Psoas muscle (tissue), 8 donors: ENCODE measurements around the gene TOP3A. TPM values are rescaled to one million over a fixed set of nuclear protein-coding genes. Genes with fewer than 3 reads are reported as not detected.
A peak's percentile ranks its signal among the peaks of the same experiment; 100 is the strongest.

Experiments
- ATAC-seq, 4 donors: fragments of 200-7000 bp; cut with Tn5 transposase; one replicate each; pipeline ENCODE4 v1.9.1; 2020; ENCODE audit warnings: moderate library complexity in 3 of 4, mild to moderate bottlenecking in 2 of 4
- DNase-seq, 2 donors: peaks; one replicate each; pipeline ENCODE4 v3.0.0-alpha.2; 2020
- H3K27ac ChIP-seq: fragments of 200-600 bp; one replicate; pipeline ENCODE4 v1.8.0; 2022
- H3K27me3 ChIP-seq, 3 donors: fragments of 200-600 bp in 1 of 3; one replicate each; pipeline versions ENCODE4 v1.6.1 to v1.8.0; 2013 to 2022; ENCODE audit warnings: low read length in 2 of 3, mild to moderate bottlenecking in 2 of 3, moderate library complexity in 1 of 3; ENCODE audit not compliant: insufficient read depth in 3 of 3
- H3K36me3 ChIP-seq, 2 donors: fragments of 200-600 bp in 1 of 2; one replicate each; pipeline versions ENCODE4 v1.6.1 to v1.8.0; 2013 to 2022; ENCODE audit warnings: low read depth in 1 of 2, mild to moderate bottlenecking in 1 of 2, moderate library complexity in 1 of 2; ENCODE audit not compliant: insufficient read depth in 1 of 2
- H3K4me1 ChIP-seq: fragments of 200-600 bp; one replicate; pipeline ENCODE4 v1.8.0; 2022
- H3K4me3 ChIP-seq: fragments of 200-600 bp; one replicate; pipeline ENCODE4 v1.8.0; 2022; ENCODE audit warnings: mild to moderate bottlenecking
- H3K9me3 ChIP-seq: fragments of 200-600 bp; one replicate; pipeline ENCODE4 v1.8.0; 2022
- WGBS, 3 donors: extraction: QIAGEN DNeasy Blood & Tissue Kit; methylation state at CpG; one replicate each; pipeline versions ENCODE4 v1.1.6 to v1.1.7; 2013; 5-methylcytosine and 5-hydroxymethylcytosine counted together
- intact Hi-C, 2 donors: fragments of 100-400 bp; cut with DNase I; formaldehyde crosslinking; loops; one replicate each; pipeline versions ENCODE4 v1.11.0 to v1.14.2; 2022
- polyA plus RNA-seq, 3 donors: library from polyadenylated mRNA; stranded (reverse); fragments of 200-250 nt; gene quantifications; one replicate each; pipeline ENCODE4 v1.2.3, GENCODE V29; 2013
- total RNA-seq, 4 donors: library from RNA; stranded (reverse); fragmentation: NEBNext Ultra II Directional in 2 of 4; extraction: Animal tissue kit (Norgen Biotek cat#: 25700) in 2 of 4; gene quantifications; one replicate each; pipeline versions ENCODE4 v1.2.1 to v1.2.4, GENCODE V29; 2021 to 2023
- TF ChIP-seq, protein P1 (sequence below): fragments of 200-600 bp; IDR thresholded peaks from one replicate; pipeline ENCODE4 v1.8.0; 2022; ENCODE audit warnings: antibody characterized with exemption
- donor health status: healthy with polysubstance abuse.
- donor health status: DM: no; HTN: no; CAD: no; lungs with moderate emphysema.
- donor health status: Bipolar disorder and iron deficiency.
- donor health status: healthy.
- donor health status: DM: yes; HTN: yes; CAD: no.
- donor health status: DM: no; HTN: no; CAD: no.
- donor health status: DM: no; HTN: no; CAD: no.
- donor health status: DM: yes; HTN: yes; CAD: no.

Gene TOP3A
- total and polyA plus RNA-seq, 7 donors: 8.8 to 24.3 (median 13.6) TPM

DNA sequence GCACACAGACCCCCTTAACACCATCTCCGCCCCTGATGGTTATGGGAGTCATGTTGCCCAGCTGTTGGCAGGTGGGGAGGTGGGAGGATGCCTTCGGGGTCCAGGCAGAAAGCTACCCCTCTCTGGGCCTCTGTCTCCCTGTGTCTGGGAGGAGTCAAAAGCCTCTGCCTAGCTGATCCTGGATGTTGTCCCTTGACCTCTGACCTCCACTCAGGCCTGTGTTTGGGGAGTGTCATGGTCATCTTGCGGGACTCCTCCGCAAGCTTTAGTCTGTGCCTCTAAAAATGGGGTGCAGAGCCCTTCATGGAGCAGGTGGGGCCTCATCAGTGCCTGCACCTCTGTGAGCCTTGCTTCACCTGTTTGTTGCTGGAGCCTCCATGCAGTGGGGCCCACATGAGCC, 85.5 kb downstream of the TOP3A start:
- intact Hi-C loops: loop anchor here in 1 of 2 donors (5.0 kb wide), 1 partner anchor 83 kb away; the partner anchor contains the start of gene TOP3A
- Histone ChIP-seq H3K36me3 (peaks cover 0 to 12% of the 10 kb centered on the region in 2 donors), H3K4me3 (no peak overlapping the region), H3K27ac (no peak overlapping the region), H3K4me1 (peaks cover 11% of the 10 kb centered on the region), H3K27me3 (no peaks in the 10 kb centered on the region), H3K9me3 (no peaks in the 10 kb centered on the region)
- ATAC-seq (no peak), DNase-seq (no peak)
- 77 to 83% (median 81%) methylated on average over 4 of the region's 4 CpGs for WGBS, 3 donors
- TF ChIP-seq, protein P1, sequence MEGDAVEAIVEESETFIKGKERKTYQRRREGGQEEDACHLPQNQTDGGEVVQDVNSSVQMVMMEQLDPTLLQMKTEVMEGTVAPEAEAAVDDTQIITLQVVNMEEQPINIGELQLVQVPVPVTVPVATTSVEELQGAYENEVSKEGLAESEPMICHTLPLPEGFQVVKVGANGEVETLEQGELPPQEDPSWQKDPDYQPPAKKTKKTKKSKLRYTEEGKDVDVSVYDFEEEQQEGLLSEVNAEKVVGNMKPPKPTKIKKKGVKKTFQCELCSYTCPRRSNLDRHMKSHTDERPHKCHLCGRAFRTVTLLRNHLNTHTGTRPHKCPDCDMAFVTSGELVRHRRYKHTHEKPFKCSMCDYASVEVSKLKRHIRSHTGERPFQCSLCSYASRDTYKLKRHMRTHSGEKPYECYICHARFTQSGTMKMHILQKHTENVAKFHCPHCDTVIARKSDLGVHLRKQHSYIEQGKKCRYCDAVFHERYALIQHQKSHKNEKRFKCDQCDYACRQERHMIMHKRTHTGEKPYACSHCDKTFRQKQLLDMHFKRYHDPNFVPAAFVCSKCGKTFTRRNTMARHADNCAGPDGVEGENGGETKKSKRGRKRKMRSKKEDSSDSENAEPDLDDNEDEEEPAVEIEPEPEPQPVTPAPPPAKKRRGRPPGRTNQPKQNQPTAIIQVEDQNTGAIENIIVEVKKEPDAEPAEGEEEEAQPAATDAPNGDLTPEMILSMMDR: no peak

DNA sequence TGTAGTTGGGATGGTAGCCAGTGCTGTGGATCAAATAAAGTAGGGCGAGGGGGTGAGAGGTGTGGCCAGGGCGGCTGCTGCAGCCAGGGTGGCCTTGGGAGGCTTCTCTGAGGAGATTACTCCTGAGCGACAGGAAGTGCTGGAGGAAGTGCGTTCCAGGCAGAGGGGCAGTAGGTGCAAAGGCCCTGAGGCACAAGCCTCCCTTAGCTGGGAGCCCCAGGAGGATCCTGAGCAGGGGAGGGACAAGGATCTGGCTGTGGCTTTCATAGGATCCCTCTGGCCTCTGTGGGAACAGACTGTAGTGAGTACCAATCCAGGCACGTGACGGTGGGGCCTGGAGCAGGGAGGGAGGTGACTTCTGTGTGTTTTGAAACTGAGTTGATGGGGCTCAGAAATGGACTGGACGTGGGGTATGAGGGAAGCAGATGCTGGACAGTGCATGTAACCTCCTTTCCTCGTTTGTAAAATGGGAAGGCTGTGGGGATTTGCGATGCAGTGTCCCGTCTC, 86.6 kb downstream of the TOP3A start:
- H3K27ac ChIP-seq: no peak overlapping the region
- H3K4me3 ChIP-seq: no peak overlapping the region
- no peaks in the 10 kb centered on the region for H3K9me3 ChIP-seq
- H3K36me3 ChIP-seq: peaks cover 0 to 2% of the 10 kb centered on the region in 2 donors
- intact Hi-C loops: loop anchor here in 1 of 2 donors (5.0 kb wide), 1 partner anchor 84 kb away; the partner anchor contains the start of gene TOP3A
- 91 to 94% (median 92%) methylated on average over 10 of the region's 10 CpGs for WGBS, 3 donors
- TF ChIP-seq, protein P1: no peak
- peaks cover 11% of the 10 kb centered on the region for H3K4me1 ChIP-seq
- no peak for DNase-seq
- no peak for ATAC-seq
- H3K27me3 ChIP-seq: no peaks in the 10 kb centered on the region

DNA sequence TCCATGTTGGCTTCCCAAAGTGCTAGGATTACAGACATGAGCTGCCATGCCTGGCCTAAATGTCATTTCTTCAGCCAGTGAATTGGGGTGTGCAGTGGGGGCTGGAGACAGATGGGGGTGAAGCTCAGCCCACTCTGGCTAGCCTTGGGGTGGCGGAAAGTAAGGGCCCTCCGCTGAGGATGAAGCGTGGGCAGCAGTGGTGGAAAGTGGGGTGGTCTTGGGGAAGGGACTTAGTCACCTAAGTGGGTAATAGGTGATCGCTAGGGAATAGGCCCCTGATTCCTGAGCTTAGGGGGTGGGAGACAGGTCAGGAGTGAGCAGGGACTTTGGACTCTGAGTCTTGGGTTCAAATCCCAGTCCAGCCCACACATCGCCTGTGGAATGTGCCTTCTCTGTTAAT, 87.2 kb downstream of the TOP3A start:
- TF ChIP-seq, protein P1: no peak
- no peak for ATAC-seq
- H3K4me1 ChIP-seq: peaks cover 11% of the 10 kb centered on the region
- H3K4me3 ChIP-seq: no peak overlapping the region
- intact Hi-C loops: loop anchor here in 1 of 2 donors (5.0 kb wide), 1 partner anchor 85 kb away; the partner anchor contains the start of gene TOP3A
- H3K9me3 ChIP-seq: no peaks in the 10 kb centered on the region
- 91 to 100% (median 99%) methylated on average over 5 of the region's 5 CpGs for WGBS, 3 donors
- no peak overlapping the region for H3K27ac ChIP-seq
- peak in 1 of 2 donors; percentile 21 for DNase-seq
- H3K27me3 ChIP-seq: no peaks in the 10 kb centered on the region
- H3K36me3 ChIP-seq: no peaks in the 10 kb centered on the region

DNA sequence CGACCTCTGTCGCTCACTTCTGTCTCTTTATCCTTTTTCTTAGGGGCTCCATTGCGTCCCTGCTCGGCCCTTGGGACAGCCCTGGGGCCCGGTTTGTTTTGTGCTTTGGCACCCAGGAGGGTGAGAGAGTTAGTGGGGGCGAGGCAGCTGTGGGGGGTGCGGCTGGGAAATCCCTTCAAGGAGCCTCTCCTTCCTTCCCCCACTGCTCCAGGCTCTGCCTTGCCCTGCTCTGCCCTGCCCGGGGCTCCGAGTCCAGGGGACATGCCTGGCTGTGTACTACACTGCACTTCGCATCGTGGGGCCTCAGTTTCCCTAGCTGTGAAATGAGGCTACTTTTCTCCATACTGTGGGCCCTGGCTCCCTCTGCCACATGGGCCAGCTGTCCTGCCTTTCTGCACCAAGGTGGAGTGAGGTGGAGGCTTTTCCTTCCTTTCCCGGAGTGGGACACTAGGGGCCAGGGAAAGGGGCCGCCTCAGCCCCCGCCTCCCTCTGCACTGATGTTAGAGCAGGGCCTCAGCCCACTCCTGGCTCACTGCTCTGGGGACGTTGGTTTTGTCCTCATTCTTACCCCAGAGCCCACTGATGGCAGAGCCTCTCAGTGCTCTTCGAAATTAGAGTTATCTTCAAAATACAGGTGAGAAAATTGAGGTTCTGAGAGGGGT, 88.4 kb downstream of the TOP3A start:
- DNase-seq: peak in 1 of 2 donors; percentile 48
- ATAC-seq: no peak
- TF ChIP-seq, protein P1: no peak
- Histone ChIP-seq H3K36me3 (no peaks in the 10 kb centered on the region), H3K4me3 (peak overlapping the region; percentile 71), H3K27me3 (no peaks in the 10 kb centered on the region), H3K9me3 (no peaks in the 10 kb centered on the region), H3K27ac (peak overlapping the region; percentile 46), H3K4me1 (peaks cover 11% of the 10 kb centered on the region)
- intact Hi-C loops: loop anchor here in 1 of 2 donors (5.0 kb wide), 1 partner anchor 86 kb away; the partner anchor contains the start of gene TOP3A
- WGBS, 3 donors: 30 to 38% (median 35%) methylated on average over 16 of the region's 16 CpGs
